ENCODE measurements around the gene VLDLR. TPM values are rescaled to one million over a fixed set of nuclear protein-coding genes. Genes with fewer than 3 reads are reported as not detected.

The VLDLR gene
- total RNA-seq, 3 donors from 2014 or later = 1.5 to 4.6 (median 3.0) TPM

DNA sequence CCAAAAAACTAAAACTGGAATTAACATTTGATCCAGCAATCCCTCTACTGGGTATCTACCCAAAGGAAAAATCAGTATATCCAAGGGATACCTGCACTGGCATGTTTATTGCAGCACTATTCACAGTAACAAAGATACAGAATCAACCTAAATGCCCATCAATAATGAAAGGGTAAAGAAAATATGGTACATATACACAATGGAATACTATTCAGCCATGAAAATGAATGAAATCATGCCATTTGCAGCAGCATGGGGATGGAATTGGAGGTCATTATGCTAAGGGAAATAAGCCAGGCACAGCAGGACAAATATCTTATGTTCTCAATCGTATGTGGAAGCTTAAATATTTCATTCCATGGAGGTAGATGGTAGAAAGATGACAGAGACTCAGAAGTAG, 9.7 kb downstream of the VLDLR start:
- Mint-ChIP-seq H3K27me3 (ENCODE audit: low read depth) (peaks cover 4% of the 10 kb centered on the region), H3K4me3 (no peak overlapping the region), H3K9me3 (peaks cover 3% of the 10 kb centered on the region), H3K4me1 (ENCODE audit: low read depth) (no peaks in the 10 kb centered on the region), H3K36me3 (ENCODE audit: insufficient read depth) (no peaks in the 10 kb centered on the region)
- no peak for ATAC-seq
- no peak for DNase-seq

DNA sequence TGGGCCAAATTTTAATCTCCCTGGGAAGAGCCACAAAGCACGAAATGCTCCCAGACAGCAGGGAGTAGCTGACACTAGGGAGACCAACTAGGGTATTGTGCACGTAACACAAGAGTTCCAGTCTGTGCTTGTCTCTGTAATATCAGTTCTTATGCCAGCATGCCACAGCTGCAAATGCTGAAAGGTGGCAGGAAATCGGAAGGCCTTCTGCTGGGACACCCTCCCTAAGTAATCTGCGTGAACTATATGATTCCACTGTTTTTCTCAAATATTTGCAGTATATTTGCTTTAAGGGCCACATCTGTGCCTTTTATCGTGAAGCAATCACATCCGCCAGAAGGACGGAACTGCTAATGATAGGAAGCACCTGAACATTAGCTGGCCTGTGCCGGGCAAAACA, 12.6 kb downstream of the VLDLR start:
- peaks cover 3% of the 10 kb centered on the region for H3K9me3 Mint-ChIP-seq
- peaks cover 4% of the 10 kb centered on the region for H3K27me3 Mint-ChIP-seq (ENCODE audit: low read depth)
- ATAC-seq = no peak
- H3K4me1 Mint-ChIP-seq (ENCODE audit: low read depth) = peaks cover 2% of the 10 kb centered on the region
- DNase-seq = no peak
- H3K36me3 Mint-ChIP-seq (ENCODE audit: insufficient read depth) = no peaks in the 10 kb centered on the region
- H3K4me3 Mint-ChIP-seq = no peak overlapping the region

GRCh38 chr9:2634818-2635217, 13.2 kb downstream of the VLDLR start:
- H3K27me3 Mint-ChIP-seq (ENCODE audit: low read depth) = peaks cover 4% of the 10 kb centered on the region
- no peaks in the 10 kb centered on the region for H3K36me3 Mint-ChIP-seq (ENCODE audit: insufficient read depth)

GRCh38 chr9:2635922-2636321, 14.3 kb downstream of the VLDLR start:
- no peak overlapping the region for H3K4me3 Mint-ChIP-seq
- no peaks in the 10 kb centered on the region for H3K36me3 Mint-ChIP-seq (ENCODE audit: insufficient read depth)
- H3K27me3 Mint-ChIP-seq (ENCODE audit: low read depth) = peaks cover 4% of the 10 kb centered on the region
- peaks cover 3% of the 10 kb centered on the region for H3K9me3 Mint-ChIP-seq
- H3K4me1 Mint-ChIP-seq (ENCODE audit: low read depth) = peaks cover 8% of the 10 kb centered on the region
- no peak for ATAC-seq
- DNase-seq = no peak

More at GRCh38 chr9:2634818-2635217, 13.2 kb downstream of the VLDLR start:
- no peak overlapping the region for H3K4me3 Mint-ChIP-seq
- DNase-seq = no peak
- peaks cover 8% of the 10 kb centered on the region for H3K4me1 Mint-ChIP-seq (ENCODE audit: low read depth)
- H3K9me3 Mint-ChIP-seq = peaks cover 3% of the 10 kb centered on the region
- ATAC-seq = no peak

- no peak overlapping the region for H3K4me3 Mint-ChIP-seq
- H3K36me3 Mint-ChIP-seq (ENCODE audit: insufficient read depth) = no peaks in the 10 kb centered on the region
- no peaks in the 10 kb centered on the region for H3K9me3 Mint-ChIP-seq
- ATAC-seq (no peak), DNase-seq (no peak)
- H3K27me3 Mint-ChIP-seq (ENCODE audit: low read depth) = peaks cover 4% of the 10 kb centered on the region
- H3K4me1 Mint-ChIP-seq (ENCODE audit: low read depth) = peaks cover 8% of the 10 kb centered on the region
Observed at GRCh38 chr9:2637390-2637789, 15.8 kb downstream of the VLDLR start.

DNA sequence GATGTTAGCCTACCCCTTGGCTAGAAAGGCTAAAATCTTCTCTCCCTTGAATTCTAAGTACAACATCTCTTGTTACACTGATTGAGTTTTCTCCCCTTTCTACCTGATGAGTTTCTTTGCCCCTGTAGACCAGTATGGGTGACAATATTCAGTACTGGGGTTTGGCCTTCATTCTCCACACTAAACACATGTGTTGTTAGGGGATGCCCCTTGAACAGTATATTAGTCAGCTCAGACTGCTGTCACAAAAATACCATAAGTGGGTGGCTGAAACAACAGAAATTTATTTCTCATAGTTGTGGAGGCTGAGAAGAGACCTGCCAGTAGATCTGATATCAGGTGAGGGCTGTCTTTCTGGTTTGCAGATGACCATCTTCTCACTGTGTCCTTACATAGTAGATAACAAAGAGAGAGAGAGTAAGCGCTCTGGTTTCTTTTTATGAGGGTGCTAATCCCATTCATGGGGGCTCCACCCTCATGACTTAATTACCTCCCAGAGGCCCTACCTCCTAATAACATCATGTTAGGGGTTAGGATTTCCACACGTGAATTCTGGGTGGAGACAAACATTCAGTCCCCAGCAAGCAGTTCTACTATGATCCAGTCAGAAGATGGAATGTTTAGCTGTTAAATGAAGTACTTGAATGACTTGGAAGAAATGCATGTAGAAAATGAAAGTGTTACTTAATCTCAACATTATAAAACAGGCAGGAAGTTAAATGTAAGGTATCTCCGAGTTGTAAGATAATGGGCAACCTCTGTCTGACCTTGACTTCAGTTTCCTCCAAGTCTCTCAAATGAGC, 17.5 kb downstream of the VLDLR start:
- ATAC-seq = peak; percentile 89 to 92
- H3K36me3 Mint-ChIP-seq (ENCODE audit: insufficient read depth) = peaks cover 7% of the 10 kb centered on the region
- no peak overlapping the region for H3K4me3 Mint-ChIP-seq
- DNase-seq = no peak
- peaks cover 4% of the 10 kb centered on the region for H3K27me3 Mint-ChIP-seq (ENCODE audit: low read depth)
- H3K4me1 Mint-ChIP-seq (ENCODE audit: low read depth) = peaks cover 8% of the 10 kb centered on the region
- H3K9me3 Mint-ChIP-seq = peaks cover 4% of the 10 kb centered on the region

GRCh38 chr9:2639786-2640185, 18.2 kb downstream of the VLDLR start:
- Mint-ChIP-seq H3K36me3 (ENCODE audit: insufficient read depth) (peaks cover 7% of the 10 kb centered on the region), H3K4me1 (ENCODE audit: low read depth) (peaks cover 8% of the 10 kb centered on the region), H3K4me3 (no peak overlapping the region), H3K27me3 (ENCODE audit: low read depth) (peaks cover under 1% of the 10 kb centered on the region), H3K9me3 (peaks cover 4% of the 10 kb centered on the region)
- ATAC-seq (no peak), DNase-seq (no peak)

- peaks cover 7% of the 10 kb centered on the region for H3K36me3 Mint-ChIP-seq (ENCODE audit: insufficient read depth)
- peaks cover 4% of the 10 kb centered on the region for H3K9me3 Mint-ChIP-seq
- H3K4me1 Mint-ChIP-seq (ENCODE audit: low read depth) = peaks cover 8% of the 10 kb centered on the region
- no peak overlapping the region for H3K4me3 Mint-ChIP-seq
- no peak for DNase-seq
- no peaks in the 10 kb centered on the region for H3K27me3 Mint-ChIP-seq (ENCODE audit: low read depth)
- no peak for ATAC-seq
Observed at GRCh38 chr9:2640570-2640969, 19.0 kb downstream of the VLDLR start.

DNA sequence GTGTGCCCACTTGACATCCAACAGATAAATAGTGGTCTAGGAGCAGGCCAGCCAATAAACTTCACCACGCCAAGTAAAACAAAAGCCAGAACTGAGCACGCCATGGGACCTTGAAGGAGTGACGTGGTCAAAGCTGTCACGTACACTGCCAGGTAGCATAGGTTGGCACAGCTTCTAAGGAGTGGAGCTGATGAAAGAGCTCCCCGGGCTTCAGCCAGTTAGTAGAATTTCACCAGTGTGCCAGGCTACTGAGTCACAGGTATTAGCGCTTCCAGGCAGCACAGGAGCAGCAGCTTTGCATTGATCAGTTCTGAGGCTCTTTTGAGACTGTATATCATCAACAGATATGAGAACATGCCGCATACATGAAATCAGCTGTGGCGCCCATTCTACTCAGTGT, 19.4 kb downstream of the VLDLR start:
- peaks cover 7% of the 10 kb centered on the region for H3K36me3 Mint-ChIP-seq (ENCODE audit: insufficient read depth)

DNA sequence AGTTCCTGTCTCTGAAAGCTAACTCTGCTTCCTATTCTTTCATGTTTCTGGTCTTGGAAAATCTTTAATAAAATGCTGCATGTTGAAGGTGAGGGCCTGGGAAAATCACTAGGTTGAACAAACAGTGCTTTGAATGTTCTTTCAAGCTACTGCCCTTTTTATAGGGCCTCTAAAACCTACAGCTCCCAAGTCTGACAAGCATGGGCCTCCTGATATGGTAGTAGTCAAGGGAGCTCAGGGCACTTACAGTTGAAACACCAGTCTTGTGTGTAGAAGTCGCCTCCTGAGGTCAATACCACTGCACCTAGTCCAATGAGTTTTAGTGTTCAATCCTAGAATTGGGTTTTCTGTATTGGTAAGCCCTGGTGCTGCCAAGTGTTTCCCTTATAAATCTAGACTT, 20.5 kb downstream of the VLDLR start:
- Mint-ChIP-seq H3K4me3 (no peak overlapping the region), H3K9me3 (peaks cover 4% of the 10 kb centered on the region), H3K4me1 (ENCODE audit: low read depth) (peaks cover 8% of the 10 kb centered on the region), H3K36me3 (ENCODE audit: insufficient read depth) (peaks cover 7% of the 10 kb centered on the region), H3K27me3 (ENCODE audit: low read depth) (no peaks in the 10 kb centered on the region)
- no peak for ATAC-seq
- no peak for DNase-seq

More for the DNA sequence above, 19.4 kb downstream of the VLDLR start:
- DNase-seq (no peak), ATAC-seq (no peak)
- Mint-ChIP-seq H3K27me3 (ENCODE audit: low read depth) (no peaks in the 10 kb centered on the region), H3K9me3 (peaks cover 4% of the 10 kb centered on the region), H3K4me1 (ENCODE audit: low read depth) (peaks cover 8% of the 10 kb centered on the region), H3K4me3 (no peak overlapping the region)

DNA sequence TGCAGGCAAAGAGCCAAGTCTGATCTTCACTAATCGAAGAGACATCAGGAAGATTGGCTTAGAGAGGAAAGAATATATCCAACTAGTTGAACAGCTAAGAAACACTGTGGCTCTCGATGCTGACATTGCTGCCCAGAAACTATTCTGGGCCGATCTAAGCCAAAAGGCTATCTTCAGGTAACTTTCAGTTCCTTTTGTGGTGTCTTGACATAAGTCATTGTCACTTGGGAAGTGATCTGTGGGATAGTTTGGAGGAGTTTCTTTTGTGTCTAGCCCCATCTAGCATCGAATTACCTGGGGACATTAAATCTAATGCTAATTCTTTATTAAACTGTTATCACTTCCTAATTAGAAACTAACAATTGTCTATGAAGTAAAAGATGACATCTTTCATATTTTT, 24.0 kb downstream of the VLDLR start:
- Mint-ChIP-seq H3K4me3 (no peak overlapping the region), H3K4me1 (ENCODE audit: low read depth) (no peaks in the 10 kb centered on the region), H3K9me3 (peaks cover 4% of the 10 kb centered on the region), H3K36me3 (ENCODE audit: insufficient read depth) (peaks cover 14% of the 10 kb centered on the region), H3K27me3 (ENCODE audit: low read depth) (no peaks in the 10 kb centered on the region)
- DNase-seq (no peak), ATAC-seq (no peak)

- H3K36me3 Mint-ChIP-seq (ENCODE audit: insufficient read depth) = peaks cover 9% of the 10 kb centered on the region
- DNase-seq (no peak), ATAC-seq (peak; percentile 91 to 92)
- no peaks in the 10 kb centered on the region for H3K9me3 Mint-ChIP-seq
- peaks cover 25% of the 10 kb centered on the region for H3K4me1 Mint-ChIP-seq (ENCODE audit: low read depth)
- no peaks in the 10 kb centered on the region for H3K27me3 Mint-ChIP-seq (ENCODE audit: low read depth)
- peak overlapping the region; percentile 54 for H3K4me3 Mint-ChIP-seq
Observed at GRCh38 chr9:2655411-2655901, 33.9 kb downstream of the VLDLR start.

DNA sequence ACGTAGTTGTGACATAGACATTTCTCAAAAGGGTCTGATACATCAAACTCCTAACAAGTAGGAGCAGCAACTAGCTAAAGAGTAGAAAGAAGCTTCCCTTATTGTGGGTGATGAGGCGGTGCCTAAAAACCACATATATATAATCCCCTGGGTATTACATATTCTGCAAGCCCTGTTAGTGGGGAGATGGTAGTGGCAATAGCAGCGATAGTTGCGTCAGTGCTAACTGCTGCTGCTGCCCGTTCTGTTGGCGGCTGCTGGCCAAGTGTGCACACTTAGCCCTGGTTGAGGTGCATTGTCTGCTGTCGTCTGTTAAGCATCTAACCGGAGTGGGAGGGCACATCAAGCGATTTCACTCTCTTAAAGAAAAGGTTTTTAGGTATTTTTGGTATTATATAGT, 35.8 kb downstream of the VLDLR start:
- H3K27me3 Mint-ChIP-seq (ENCODE audit: low read depth) = no peaks in the 10 kb centered on the region
- H3K9me3 Mint-ChIP-seq = no peaks in the 10 kb centered on the region
- peak; percentile 35 to 38 for ATAC-seq
- H3K4me3 Mint-ChIP-seq = no peak overlapping the region
- no peak for DNase-seq
- H3K36me3 Mint-ChIP-seq (ENCODE audit: insufficient read depth) = peaks cover 13% of the 10 kb centered on the region
- H3K4me1 Mint-ChIP-seq (ENCODE audit: low read depth) = peaks cover 25% of the 10 kb centered on the region

DNA sequence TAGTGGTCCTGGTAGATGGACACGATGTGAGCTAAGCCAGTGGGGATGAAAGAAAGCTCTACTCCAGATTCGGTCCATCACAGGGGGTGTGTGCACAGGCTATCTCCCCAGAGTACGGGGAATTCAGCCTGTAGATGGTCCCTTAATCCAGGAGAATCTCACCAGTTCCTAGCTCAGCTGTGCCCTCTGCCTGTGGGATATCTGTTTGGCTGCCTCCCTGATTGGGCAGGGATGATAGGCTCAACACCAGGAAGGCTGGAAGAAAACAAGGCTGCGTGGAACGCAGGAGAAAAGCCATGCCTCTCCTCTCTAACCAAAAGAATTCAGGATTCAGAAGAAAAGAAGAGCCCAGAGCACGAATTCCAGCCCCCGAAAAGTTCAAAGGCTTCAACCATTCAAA, 40.9 kb downstream of the VLDLR start:
- ATAC-seq (no peak), DNase-seq (no peak)
- Mint-ChIP-seq H3K9me3 (no peaks in the 10 kb centered on the region), H3K36me3 (ENCODE audit: insufficient read depth) (peaks cover 5% of the 10 kb centered on the region), H3K4me3 (no peak overlapping the region), H3K27me3 (ENCODE audit: low read depth) (no peaks in the 10 kb centered on the region), H3K4me1 (ENCODE audit: low read depth) (peaks cover under 1% of the 10 kb centered on the region)

- no peaks in the 10 kb centered on the region for H3K27me3 Mint-ChIP-seq (ENCODE audit: low read depth)
- H3K9me3 Mint-ChIP-seq = no peaks in the 10 kb centered on the region
- H3K4me3 Mint-ChIP-seq = no peak overlapping the region
Observed at GRCh38 chr9:2663461-2664173, 42.0 kb downstream of the VLDLR start.

More at GRCh38 chr9:2663461-2664173, 42.0 kb downstream of the VLDLR start:
- H3K36me3 Mint-ChIP-seq (ENCODE audit: insufficient read depth) = peaks cover 5% of the 10 kb centered on the region
- H3K4me1 Mint-ChIP-seq (ENCODE audit: low read depth) = no peaks in the 10 kb centered on the region
- DNase-seq (no peak), ATAC-seq (no peak)
